ENCODE measurements around the gene TDRD7. TPM values are rescaled to one million over a fixed set of nuclear protein-coding genes. Genes with fewer than 3 reads are reported as not detected.

TDRD7 gene
- polyA plus RNA-seq, 2 of the 4 experiments (the other 2 are of a cell fraction), result 11.5 to 15.7 TPM

DNA sequence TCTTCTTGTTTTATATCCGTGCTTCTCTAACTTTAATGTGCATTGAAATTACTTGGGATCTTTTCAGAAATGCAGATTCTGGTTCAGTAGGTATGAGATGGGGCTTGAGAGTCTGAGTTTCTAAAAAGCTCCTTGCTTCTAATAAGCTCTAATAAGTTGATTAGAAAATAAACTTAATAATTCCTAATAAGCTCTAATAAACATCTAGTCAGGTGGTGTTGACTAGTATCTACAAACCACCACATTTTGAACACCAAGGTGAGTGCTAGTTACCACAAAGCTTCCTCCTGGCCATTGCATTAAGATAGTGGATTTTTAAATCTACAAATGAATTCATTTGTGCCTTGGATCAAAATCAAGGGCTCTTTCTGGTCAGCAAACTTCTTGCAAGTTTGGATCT, 94.9 kb downstream of the TDRD7 start:
- no peak overlapping the region for H3K27ac ChIP-seq
- TF ChIP-seq FOXS1 (CRISPR knock-in tag; IDR thresholded peaks at IDR 0.05), result no peak
- TF ChIP-seq, protein P1, sequence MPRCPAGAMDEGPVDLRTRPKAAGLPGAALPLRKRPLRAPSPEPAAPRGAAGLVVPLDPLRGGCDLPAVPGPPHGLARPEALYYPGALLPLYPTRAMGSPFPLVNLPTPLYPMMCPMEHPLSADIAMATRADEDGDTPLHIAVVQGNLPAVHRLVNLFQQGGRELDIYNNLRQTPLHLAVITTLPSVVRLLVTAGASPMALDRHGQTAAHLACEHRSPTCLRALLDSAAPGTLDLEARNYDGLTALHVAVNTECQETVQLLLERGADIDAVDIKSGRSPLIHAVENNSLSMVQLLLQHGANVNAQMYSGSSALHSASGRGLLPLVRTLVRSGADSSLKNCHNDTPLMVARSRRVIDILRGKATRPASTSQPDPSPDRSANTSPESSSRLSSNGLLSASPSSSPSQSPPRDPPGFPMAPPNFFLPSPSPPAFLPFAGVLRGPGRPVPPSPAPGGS (IDR thresholded peaks at IDR 0.05), result no peak
- TF ChIP-seq RFX5 (IDR thresholded peaks at IDR 0.05), result no peak
- no peak for TF ChIP-seq POLR2AphosphoS2 (conservative IDR thresholded peaks at IDR 0.05; ENCODE audit: low read length)
- TF ChIP-seq NFE2L2 (conservative IDR thresholded peaks at IDR 0.05; ENCODE audit: low read length), result no peak
- TF ChIP-seq BHLHE40 (IDR thresholded peaks at IDR 0.05; ENCODE audit: low read depth, low read length), result no peak
- no peak for TF ChIP-seq ZNF302 (CRISPR knock-in tag; IDR thresholded peaks at IDR 0.05)
- TF ChIP-seq KDM5A (IDR thresholded peaks at IDR 0.05), result no peak
- TF ChIP-seq RARB (CRISPR knock-in tag; IDR thresholded peaks at IDR 0.05), result no peak
- no peak for TF ChIP-seq MAFK (IDR thresholded peaks at IDR 0.05; ENCODE audit: partially characterized antibody)
- no peak for TF ChIP-seq HDAC2 (IDR thresholded peaks at IDR 0.05)
- TF ChIP-seq ZSCAN20 (CRISPR knock-in tag; IDR thresholded peaks at IDR 0.05), result no peak
- no peak for TF ChIP-seq POLR2A (IDR thresholded peaks at IDR 0.05; ENCODE audit: low read length)
- TF ChIP-seq, protein P2, sequence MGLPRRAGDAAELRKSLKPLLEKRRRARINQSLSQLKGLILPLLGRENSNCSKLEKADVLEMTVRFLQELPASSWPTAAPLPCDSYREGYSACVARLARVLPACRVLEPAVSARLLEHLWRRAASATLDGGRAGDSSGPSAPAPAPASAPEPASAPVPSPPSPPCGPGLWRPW (IDR thresholded peaks at IDR 0.05), result no peak
- no peak for TF ChIP-seq NPAS2 (CRISPR knock-in tag; IDR thresholded peaks at IDR 0.05; ENCODE audit: borderline replicate concordance)
- TF ChIP-seq JUNB (IDR thresholded peaks at IDR 0.05), result no peak
- 63% methylated on average over 1 of the region's 1 CpG for WGBS (ENCODE audit: missing lambda C conversion rate)
- DNase-seq (ENCODE audit: low read depth in 1 of 2, low spot score in 1 of 2) (no peak), FAIRE-seq (no peak), ATAC-seq (no peak)
- ChIA-PET CTCF (interaction anchor here (0.6 to 2.4 kb wide), 7 partner anchors 8 to 651 kb away, joined by 3 to 10 read pairs (median 5); no protein-coding TSS in a partner anchor), POLR2A (no interaction called here)
- H3K9me3 ChIP-seq, result no peaks in the 10 kb centered on the region
- no peak overlapping the region for H3K4me3 ChIP-seq
- peaks cover 16% of the 10 kb centered on the region; the same call in 2 of the 3 replicates for H3K4me1 ChIP-seq
- no peak overlapping the region for H3K4me2 ChIP-seq

DNA sequence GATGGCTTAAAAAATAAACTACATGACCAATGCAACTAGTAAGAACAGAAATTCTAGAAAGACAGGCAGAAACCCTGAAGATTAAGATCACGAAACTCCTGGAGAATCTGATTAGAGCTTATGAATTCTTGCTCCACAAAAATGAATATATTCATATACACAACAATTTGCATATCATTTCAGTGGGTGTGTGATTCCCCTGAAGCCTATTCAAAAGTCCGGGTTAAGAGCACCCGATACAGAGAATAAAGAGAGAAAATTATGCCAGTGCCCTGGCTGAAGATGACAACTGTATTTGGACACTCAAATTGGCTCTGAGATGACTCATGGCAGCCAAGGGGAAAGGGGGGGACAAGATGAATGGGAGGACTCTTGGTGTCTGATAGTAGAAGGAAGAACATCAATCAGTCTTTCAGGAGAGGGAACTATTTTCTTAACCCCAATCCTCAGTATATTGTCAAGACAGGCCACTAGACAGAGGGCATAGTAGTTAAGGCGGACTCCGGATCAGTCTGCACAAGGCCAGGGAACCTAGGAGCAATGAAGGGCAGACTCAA, 95.6 kb downstream of the TDRD7 start:
- no peak for ATAC-seq
- CTCF ChIA-PET, result interaction anchor here (0.6 to 1.5 kb wide), 2 partner anchors 16 to 91 kb away, joined by 3 read pairs; no protein-coding TSS in a partner anchor
- no peak for FAIRE-seq
- TF ChIP-seq TFCP2L1 (CRISPR knock-in tag; IDR thresholded peaks at IDR 0.05) (no peak), MYC (IDR thresholded peaks at IDR 0.05; ENCODE audit: borderline replicate concordance, low read length) (no peak), ESRRA (IDR thresholded peaks at IDR 0.05; ENCODE audit: borderline replicate concordance, low read length) (no peak), JUN (IDR thresholded peaks at IDR 0.05) (no peak), CHD4 (IDR thresholded peaks at IDR 0.05; ENCODE audit: borderline replicate concordance) (no peak), HOXB13 (CRISPR knock-in tag; IDR thresholded peaks at IDR 0.05; ENCODE audit: low read depth) (no peak), FOXS1 (CRISPR knock-in tag; IDR thresholded peaks at IDR 0.05) (no peak)
- TF ChIP-seq, protein P1 (IDR thresholded peaks at IDR 0.05), result no peak
- TF ChIP-seq, protein P3, sequence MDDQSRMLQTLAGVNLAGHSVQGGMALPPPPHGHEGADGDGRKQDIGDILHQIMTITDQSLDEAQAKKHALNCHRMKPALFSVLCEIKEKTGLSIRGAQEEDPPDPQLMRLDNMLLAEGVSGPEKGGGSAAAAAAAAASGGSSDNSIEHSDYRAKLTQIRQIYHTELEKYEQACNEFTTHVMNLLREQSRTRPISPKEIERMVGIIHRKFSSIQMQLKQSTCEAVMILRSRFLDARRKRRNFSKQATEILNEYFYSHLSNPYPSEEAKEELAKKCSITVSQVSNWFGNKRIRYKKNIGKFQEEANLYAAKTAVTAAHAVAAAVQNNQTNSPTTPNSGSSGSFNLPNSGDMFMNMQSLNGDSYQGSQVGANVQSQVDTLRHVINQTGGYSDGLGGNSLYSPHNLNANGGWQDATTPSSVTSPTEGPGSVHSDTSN (IDR thresholded peaks at IDR 0.05), result no peak
- TF ChIP-seq, protein P2 (IDR thresholded peaks at IDR 0.05), result no peak
- Histone ChIP-seq H3K4me1 (peaks cover 11% of the 10 kb centered on the region; the same call in 2 of the 3 replicates), H3K27ac (no peak overlapping the region), H3K4me3 (no peak overlapping the region), H3K4me2 (no peak overlapping the region), H3K9me3 (no peaks in the 10 kb centered on the region)
- POLR2A ChIA-PET, result no interaction called here
- no peak for DNase-seq (ENCODE audit: low read depth in 1 of 2, low spot score in 1 of 2)
- WGBS (ENCODE audit: missing lambda C conversion rate), result 89% methylated on average over 5 of the region's 5 CpGs

Measured in A549 (cell line).